Stomach (tissue), 4 donors: ENCODE measurements around the gene JAK1.

Experiments
- EP300 ChIP-seq: sonication (generic); formaldehyde crosslinking; IDR thresholded peaks from one replicate; pipeline ENCODE4 v1.6.1; 2017; ENCODE audit warnings: antibody characterized with exemption
- POLR2A ChIP-seq, 4 donors: fragments of 450-650 bp; IDR thresholded peaks; one replicate each; pipeline ENCODE4 v1.6.1; 2016; ENCODE audit warnings: antibody characterized with exemption in 4 of 4, control low read depth in 2 of 4, mild to moderate bottlenecking in 1 of 4, moderate library complexity in 1 of 4
- POLR2AphosphoS5 ChIP-seq, 3 donors: sonication (generic); formaldehyde crosslinking; IDR thresholded peaks; one replicate each; pipeline ENCODE4 v1.6.1; 2016; ENCODE audit warnings: antibody characterized with exemption in 3 of 3
- TF ChIP-seq, protein P1 (sequence below), 7 experiments: fragments of 450-650 bp in 4 of 7; fragments of 200-600 bp in 3 of 7; sonication (generic) in 3 of 7; IDR thresholded peaks; one replicate each; pipeline ENCODE4 v1.5.1; 2016 to 2019; ENCODE audit warnings: antibody characterized with exemption in 7 of 7, control low read depth in 2 of 7, mild to moderate bottlenecking in 1 of 7

DNA sequence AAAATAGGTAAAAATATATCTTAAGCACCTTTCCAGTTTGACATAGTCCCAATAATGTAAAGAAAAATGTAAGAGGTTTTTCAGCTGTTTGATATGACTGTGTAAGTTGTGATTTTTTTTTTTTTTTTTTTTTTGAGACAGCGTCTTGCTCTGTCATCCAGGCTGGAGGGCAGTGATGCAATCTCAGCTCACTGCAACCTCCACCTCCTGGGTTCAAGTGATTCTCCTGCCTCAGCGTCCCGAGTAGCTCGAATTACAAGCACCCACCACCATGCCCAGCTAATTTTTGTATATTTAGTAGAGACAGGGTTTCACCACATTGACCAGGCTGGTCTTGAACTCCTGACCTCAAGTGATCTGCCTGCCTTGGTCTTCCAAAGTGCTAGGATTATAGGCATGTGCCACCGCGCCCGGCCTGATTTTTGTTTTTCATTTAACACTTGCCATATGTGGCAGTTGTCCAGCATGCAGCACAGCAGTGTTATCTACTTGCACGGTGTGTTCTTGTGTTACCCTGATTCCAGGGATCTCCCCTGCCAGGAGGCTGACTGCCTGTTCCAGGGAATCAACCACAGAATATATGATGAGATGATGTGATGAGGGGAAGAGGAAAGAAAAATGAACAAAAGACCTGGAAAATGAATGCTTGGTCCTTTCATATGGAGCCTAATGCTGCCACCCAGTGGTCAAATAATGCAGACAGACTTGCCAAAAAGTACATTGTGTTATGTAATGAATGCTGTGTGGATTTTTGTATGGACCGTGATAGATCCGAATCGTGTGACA, 142.5 kb downstream of the JAK1 start:
- TF ChIP-seq, protein P1, sequence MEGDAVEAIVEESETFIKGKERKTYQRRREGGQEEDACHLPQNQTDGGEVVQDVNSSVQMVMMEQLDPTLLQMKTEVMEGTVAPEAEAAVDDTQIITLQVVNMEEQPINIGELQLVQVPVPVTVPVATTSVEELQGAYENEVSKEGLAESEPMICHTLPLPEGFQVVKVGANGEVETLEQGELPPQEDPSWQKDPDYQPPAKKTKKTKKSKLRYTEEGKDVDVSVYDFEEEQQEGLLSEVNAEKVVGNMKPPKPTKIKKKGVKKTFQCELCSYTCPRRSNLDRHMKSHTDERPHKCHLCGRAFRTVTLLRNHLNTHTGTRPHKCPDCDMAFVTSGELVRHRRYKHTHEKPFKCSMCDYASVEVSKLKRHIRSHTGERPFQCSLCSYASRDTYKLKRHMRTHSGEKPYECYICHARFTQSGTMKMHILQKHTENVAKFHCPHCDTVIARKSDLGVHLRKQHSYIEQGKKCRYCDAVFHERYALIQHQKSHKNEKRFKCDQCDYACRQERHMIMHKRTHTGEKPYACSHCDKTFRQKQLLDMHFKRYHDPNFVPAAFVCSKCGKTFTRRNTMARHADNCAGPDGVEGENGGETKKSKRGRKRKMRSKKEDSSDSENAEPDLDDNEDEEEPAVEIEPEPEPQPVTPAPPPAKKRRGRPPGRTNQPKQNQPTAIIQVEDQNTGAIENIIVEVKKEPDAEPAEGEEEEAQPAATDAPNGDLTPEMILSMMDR (IDR thresholded peaks at IDR 0.05), result peak in 5 of 7 experiments; percentile 73 to 89 (median 78)
- peak in 2 of 3 donors; percentile 19 to 69 for TF ChIP-seq POLR2AphosphoS5 (IDR thresholded peaks at IDR 0.05)
- TF ChIP-seq POLR2A (IDR thresholded peaks at IDR 0.05), result no peak
- no peak for TF ChIP-seq EP300
